GM23338 (cell line): ENCODE results near the gene SCG5. TPM values are rescaled to one million over a fixed set of nuclear protein-coding genes. Genes with fewer than 3 reads are reported as not detected.

Experiments used
- ATAC-seq: fragments of 200-7000 bp; cut with Tn5 transposase; 3 replicates; pipeline ENCODE4 v1.9.1; 2020
- DNase-seq: peaks from one replicate; pipeline ENCODE4 v3.0.0-alpha.2; 2015; ENCODE audit warnings: low spot score
- H2AFZ ChIP-seq: fragments of 200-600 bp; sonication (generic); 2 replicates; pipeline ENCODE4 v1.8.0; 2016; ENCODE audit warnings: antibody characterized with exemption, mild to moderate bottlenecking, moderate library complexity
- H3F3A ChIP-seq: fragments of 200-600 bp; sonication (generic); replicated peaks from 2 replicates; pipeline ENCODE4 v1.8.0; 2017; ENCODE audit warnings: antibody characterized with exemption, mixed run types, low read depth
- H3K27ac ChIP-seq: fragments of 200-600 bp; sonication (generic); 2 replicates; pipeline ENCODE4 v1.6.1; 2016; ENCODE audit warnings: low read depth
- H3K27me3 ChIP-seq: fragments of 200-600 bp; sonication (generic); 2 replicates; pipeline ENCODE4 v1.8.0; 2016; ENCODE audit warnings: mild to moderate bottlenecking, mixed run types, moderate library complexity; ENCODE audit not compliant: insufficient read depth
- H3K36me3 ChIP-seq: fragments of 200-600 bp; sonication (generic); 2 replicates; pipeline ENCODE4 v1.8.0; 2016; ENCODE audit warnings: mild to moderate bottlenecking; ENCODE audit not compliant: insufficient read depth
- H3K4me1 ChIP-seq: fragments of 200-600 bp; sonication (generic); 2 replicates; pipeline ENCODE4 v1.8.0; 2016; ENCODE audit warnings: mild to moderate bottlenecking, moderate library complexity; ENCODE audit not compliant: insufficient read depth
- H3K4me2 ChIP-seq: fragments of 200-600 bp; sonication (generic); 2 replicates; pipeline ENCODE4 v1.7.1; 2017; ENCODE audit warnings: mixed run types
- H3K4me3 ChIP-seq: fragments of 200-600 bp; sonication (generic); 2 replicates; pipeline ENCODE4 v1.6.1; 2016; ENCODE audit warnings: mixed run types
- H3K79me2 ChIP-seq: fragments of 200-600 bp; sonication (generic); replicated peaks from 2 replicates; pipeline ENCODE4 v1.8.0; 2017; ENCODE audit warnings: mild to moderate bottlenecking; ENCODE audit not compliant: insufficient read depth
- H3K9me2 ChIP-seq: fragments of 200-600 bp; sonication (generic); 2 replicates; pipeline ENCODE4 v1.8.0; 2017; ENCODE audit not compliant: insufficient read depth
- H4K20me1 ChIP-seq: fragments of 200-600 bp; sonication (generic); replicated peaks from 2 replicates; pipeline ENCODE4 v1.8.0; 2017; ENCODE audit warnings: mild to moderate bottlenecking; ENCODE audit not compliant: insufficient read depth
- H3K27ac Mint-ChIP-seq: 2 replicates; pipeline ENCODE4 v1.8.0; 2020; ENCODE audit warnings: inconsistent platforms, mild to moderate bottlenecking, moderate library complexity, mixed read lengths
- H3K27me3 Mint-ChIP-seq: 3 replicates; pipeline ENCODE4 v1.8.0; 2022; ENCODE audit warnings: low read depth, mild to moderate bottlenecking, moderate library complexity, mixed read lengths, inconsistent platforms; ENCODE audit not compliant: insufficient read depth, poor library complexity
- H3K36me3 Mint-ChIP-seq: 3 replicates; pipeline ENCODE4 v1.8.0; 2021; ENCODE audit warnings: low read depth, mild to moderate bottlenecking, inconsistent platforms, moderate library complexity, mixed read lengths
- H3K4me1 Mint-ChIP-seq: 3 replicates; pipeline ENCODE4 v1.8.0; 2020; ENCODE audit warnings: mild to moderate bottlenecking, inconsistent platforms, mixed read lengths
- H3K4me3 Mint-ChIP-seq: 3 replicates; pipeline ENCODE4 v1.8.0; 2021; ENCODE audit warnings: moderate library complexity, mild to moderate bottlenecking, inconsistent platforms, mixed read lengths
- H3K9me3 Mint-ChIP-seq: 3 replicates; pipeline ENCODE4 v1.8.0; 2020; ENCODE audit warnings: moderate library complexity, mild to moderate bottlenecking, inconsistent platforms, mixed read lengths
- CREB1 ChIP-seq: fragments of 250-450 bp; sonication (Bioruptor Pico); IDR thresholded peaks from 2 replicates; pipeline ENCODE4 v1.5.0; 2020; ENCODE audit warnings: low read depth, mild to moderate bottlenecking, moderate library complexity
- CTCF ChIP-seq, 2 experiments: fragments of 200-600 bp in 1 of 2; sonication (generic) in 1 of 2; conservative IDR thresholded peaks; 2 replicates each; pipeline versions ENCODE4 v1.5.1 to v1.6.1; 2016 to 2017; ENCODE audit warnings: antibody characterized with exemption in 2 of 2, low read depth in 2 of 2, mild to moderate bottlenecking in 2 of 2, moderate library complexity in 1 of 2
- ETS1 ChIP-seq: IDR thresholded peaks from 2 replicates; pipeline ENCODE4 v1.6.1; 2016; ENCODE audit warnings: antibody characterized with exemption
- EZH2 ChIP-seq: fragments of 200-600 bp; sonication (generic); IDR thresholded peaks from one replicate; pipeline ENCODE4 v1.8.0; 2017; ENCODE audit warnings: antibody characterized with exemption, mild to moderate bottlenecking, low read depth; ENCODE audit not compliant: unreplicated experiment
- EZH2phosphoT487 ChIP-seq: fragments of 200-600 bp; sonication (generic); IDR thresholded peaks from one replicate; pipeline ENCODE4 v1.8.1; 2018; ENCODE audit warnings: antibody characterized with exemption; ENCODE audit not compliant: unreplicated experiment
- JUNB ChIP-seq: IDR thresholded peaks from one replicate; pipeline ENCODE4 v1.6.1; 2016; ENCODE audit warnings: antibody characterized with exemption; ENCODE audit not compliant: unreplicated experiment
- NANOG ChIP-seq: IDR thresholded peaks from 2 replicates; pipeline ENCODE4 v1.6.1; 2016; ENCODE audit warnings: antibody characterized with exemption, borderline replicate concordance
- POLR2AphosphoS5 ChIP-seq: IDR thresholded peaks from 2 replicates; pipeline ENCODE4 v1.6.1; 2016; ENCODE audit warnings: antibody characterized with exemption, low read depth
- REST ChIP-seq: IDR thresholded peaks from one replicate; pipeline ENCODE4 v1.6.1; 2018; ENCODE audit warnings: antibody characterized with exemption; ENCODE audit not compliant: unreplicated experiment
- STAT1 ChIP-seq: IDR thresholded peaks from one replicate; pipeline ENCODE4 v1.6.1; 2016; ENCODE audit warnings: antibody characterized with exemption; ENCODE audit not compliant: unreplicated experiment
- ZNF331 ChIP-seq: fragments of 250-450 bp; sonication (Bioruptor Pico); IDR thresholded peaks from 2 replicates; pipeline ENCODE4 v1.5.0; 2020; ENCODE audit warnings: low read depth, mild to moderate bottlenecking, moderate library complexity
- ZNF462 ChIP-seq: fragments of 250-450 bp; sonication (Bioruptor Pico); IDR thresholded peaks from 2 replicates; pipeline ENCODE4 v1.5.0; 2020; ENCODE audit warnings: mild to moderate bottlenecking, moderate library complexity
- polyA plus RNA-seq: library from polyadenylated mRNA; unstranded; fragments of >200 nt; fragmentation: Nextera tagmentation; extraction: Ambion mirVana; gene quantifications from 2 replicates; pipeline ENCODE4 v1.2.1, GENCODE V29; 2016
- total RNA-seq: library from RNA; depleted of rRNA; stranded (reverse); fragments of >200 nt; shearing (Covaris generic); gene quantifications from 2 replicates; pipeline ENCODE4 v1.2.3, GENCODE V29; 2014

Gene SCG5
- total and polyA plus RNA-seq, 2 experiments from 2014 or later, result 48.1 to 73.3 TPM

DNA sequence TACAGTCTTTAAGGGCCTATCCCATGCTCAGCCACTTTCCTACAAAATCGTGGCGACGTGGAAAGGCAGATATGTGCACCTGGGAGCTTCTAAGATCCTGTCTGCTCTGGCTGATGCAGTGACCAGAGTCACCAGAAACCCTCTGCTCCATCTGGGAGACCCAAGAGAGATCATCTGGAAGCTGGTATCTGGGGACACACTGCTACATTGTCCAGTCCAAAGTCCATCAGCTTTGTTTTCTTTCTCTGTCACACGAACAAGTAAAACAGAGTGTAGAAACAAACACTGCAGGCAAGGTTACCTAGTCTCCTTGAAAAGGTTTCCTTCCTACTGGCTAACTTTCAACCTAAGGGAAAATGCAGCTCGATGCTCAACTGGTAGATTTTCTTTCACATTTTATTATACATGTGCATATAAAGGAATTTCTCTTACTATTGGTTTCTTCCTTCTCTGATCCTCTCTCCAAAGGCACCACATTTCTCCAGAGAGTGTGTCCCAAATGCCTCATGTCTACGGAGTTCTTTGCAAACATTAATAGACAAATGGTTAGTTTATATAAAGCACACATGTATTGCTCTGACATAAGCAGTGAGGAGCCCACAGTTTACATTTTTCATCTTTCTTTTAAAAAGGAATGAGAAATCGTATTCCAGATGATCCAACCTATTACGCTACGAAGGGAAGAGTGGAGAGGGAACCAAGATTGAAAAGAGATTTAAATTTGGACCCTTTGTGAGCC, 68.0 kb downstream of the SCG5 start:
- Mint-ChIP-seq H3K27ac (no peak overlapping the region), H3K36me3 (no peaks in the 10 kb centered on the region), H3K27me3 (peaks cover 2% of the 10 kb centered on the region), H3K9me3 (no peaks in the 10 kb centered on the region), H3K4me1 (no peaks in the 10 kb centered on the region), H3K4me3 (no peak overlapping the region)
- no peak for DNase-seq
- Histone ChIP-seq H2AFZ (no peak overlapping the region), H4K20me1 (no peaks in the 10 kb centered on the region), H3K79me2 (no peaks in the 10 kb centered on the region), H3F3A (no peaks in the 10 kb centered on the region), H3K4me2 (no peak overlapping the region), H3K9me2 (no peaks in the 10 kb centered on the region), H3K27ac (no peak overlapping the region), H3K27me3 (peaks cover 10% of the 10 kb centered on the region), H3K4me3 (no peak overlapping the region), H3K36me3 (no peaks in the 10 kb centered on the region), H3K4me1 (0 out of 2 replicates have a peak, but pooled peaks cover 3% of the 10 kb centered on the region)
- ATAC-seq, result no peak
- no peak for TF ChIP-seq NANOG
- TF ChIP-seq STAT1, result no peak
- TF ChIP-seq CTCF (conservative IDR thresholded peaks at IDR 0.05; ENCODE audit: low read depth in 2 of 2), result no peak
- TF ChIP-seq JUNB, result no peak
- TF ChIP-seq CREB1, result no peak
- TF ChIP-seq EZH2, result no peak
- TF ChIP-seq EZH2phosphoT487, result no peak
- no peak for TF ChIP-seq ZNF462 (CRISPR knock-in tag)
- TF ChIP-seq POLR2AphosphoS5, result no peak
- TF ChIP-seq REST, result no peak
- no peak for TF ChIP-seq ZNF331 (CRISPR knock-in tag)
- TF ChIP-seq ETS1, result no peak
